ENCODE measurements around the gene KRTAP19-6. TPM values are rescaled to one million over a fixed set of nuclear protein-coding genes. Genes with fewer than 3 reads are reported as not detected.

Gene KRTAP19-6
- total RNA-seq, 1 experiment from 2014 or later: not detected

DNA sequence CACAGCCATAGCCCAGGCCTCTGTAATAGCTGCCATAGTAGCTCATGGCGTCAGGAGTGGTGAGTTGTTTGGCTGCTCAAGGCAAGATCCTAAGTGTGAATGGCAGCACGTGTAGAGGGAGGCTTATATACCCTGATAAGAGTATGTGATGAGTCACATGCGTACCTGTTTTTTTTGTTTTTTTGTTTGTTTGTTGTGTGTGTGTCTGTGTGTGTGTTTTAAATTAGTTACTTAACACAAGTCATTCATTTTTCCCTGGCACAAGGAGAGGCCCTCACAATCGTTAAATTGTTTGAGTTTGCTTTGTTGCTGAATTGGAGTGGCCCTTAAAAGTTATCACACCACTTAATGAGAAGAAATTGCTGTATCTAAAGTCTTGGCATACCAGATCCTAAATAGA lies 44.6 kb downstream of the KRTAP19-6 start, which contains the start of gene KRTAP19-4 (continued):
- TF ChIP-seq RAD21 (IDR thresholded peaks at IDR 0.05; ENCODE audit: low read depth) (no peak), TCF7L2 (IDR thresholded peaks at IDR 0.05; ENCODE audit: borderline replicate concordance, extremely low read depth, insufficient read depth, insufficient read length) (no peak), EGR1 (IDR thresholded peaks at IDR 0.05; ENCODE audit: low read depth) (no peak), CEBPB (IDR thresholded peaks at IDR 0.05; ENCODE audit: low read depth) (no peak)
- TF ChIP-seq, protein P1, sequence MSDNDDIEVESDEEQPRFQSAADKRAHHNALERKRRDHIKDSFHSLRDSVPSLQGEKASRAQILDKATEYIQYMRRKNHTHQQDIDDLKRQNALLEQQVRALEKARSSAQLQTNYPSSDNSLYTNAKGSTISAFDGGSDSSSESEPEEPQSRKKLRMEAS (IDR thresholded peaks at IDR 0.05): no peak

DNA sequence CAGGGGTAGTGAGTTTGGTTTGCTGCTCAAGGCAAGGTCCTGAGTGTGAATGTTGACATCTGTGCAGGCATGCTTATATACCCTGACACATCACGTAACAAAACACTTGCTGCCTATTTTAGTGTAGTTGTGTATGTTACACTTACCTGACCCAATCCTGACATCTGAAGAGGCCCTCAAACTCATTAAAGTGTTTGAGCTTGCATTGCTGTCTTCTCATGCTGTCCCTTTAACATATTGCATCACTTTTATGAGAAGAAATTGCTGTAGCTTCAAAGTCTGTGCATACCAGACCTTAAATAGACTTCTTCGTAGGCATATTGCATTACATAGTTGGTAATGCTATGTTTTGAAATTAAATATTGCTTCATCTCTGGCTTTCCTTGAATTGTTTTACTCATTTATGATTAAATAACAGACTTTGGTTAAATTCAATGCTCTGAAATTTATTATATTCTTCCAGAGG lies 49.7 kb downstream of the KRTAP19-6 start, which contains the start of gene KRTAP19-3:
Gene KRTAP19-3 (minus strand): TSS at position 51 of the 466 bp plus-strand sequence. CDS start 56 bp downstream, outside the sequence.
- ChIA-PET RAD21 (ENCODE audit: low non-redundant PET in 1 of 2, low total read pairs in 2 of 2, uncharacterized antibody in 2 of 2, unreplicated experiment in 2 of 2) (no interaction called here), POLR2A (no interaction called here), CTCF (no interaction called here)
- no peak for DNase-seq (ENCODE audit: low read depth, low spot score)
- Histone ChIP-seq H3K27ac (ENCODE audit: low read depth, low read length) (no peak within 1 kb of the TSS), H2AFZ (ENCODE audit: low read depth, low read length, poor library complexity, severe bottlenecking) (no peak within 1 kb of the TSS), H3K4me3 (replicated peaks in 1 of 2; ENCODE audit: low read depth in 1 of 2, low read length in 2 of 2) (no peak within 1 kb of the TSS), H3K27me3 (ENCODE audit: insufficient read depth, low read length) (no peaks in the 10 kb centered on the region), H3K9ac (ENCODE audit: low read length) (no peak within 1 kb of the TSS), H3K79me2 (ENCODE audit: insufficient read depth, low read length) (no peaks in the 10 kb centered on the region), H3K4me2 (ENCODE audit: low read length) (no peak within 1 kb of the TSS), H3K9me3 (ENCODE audit: control insufficient read depth in 1 of 2, insufficient read depth in 1 of 2, low read depth in 1 of 2, low read length in 2 of 2) (peaks cover 3 to 16% of the 10 kb centered on the region in 2 experiments; a peak in 2 of 4 replicates), H3K36me3 (ENCODE audit: control insufficient read depth in 1 of 2, insufficient read depth in 2 of 2, low read length in 2 of 2) (no peaks in the 10 kb centered on the region), H4K20me1 (ENCODE audit: insufficient read depth) (no peaks in the 10 kb centered on the region), H3K4me1 (ENCODE audit: control insufficient read depth in 1 of 2, insufficient read depth in 2 of 2, low read length in 2 of 2) (no peaks in the 10 kb centered on the region), H3K9me2 (ENCODE audit: insufficient read depth) (no peaks in the 10 kb centered on the region)
- intact Hi-C loops (cut with micrococcal nuclease): no loop called here
- ATAC-seq: no peak
- BruUV-seq (replicated peaks): no TSS peak
- TF ChIP-seq JUND (IDR thresholded peaks at IDR 0.05): no peak
- TF ChIP-seq POLR2A (IDR thresholded peaks at IDR 0.05; ENCODE audit: borderline replicate concordance, extremely low read depth, insufficient read depth, insufficient read length): no peak

Other genes starting within 250 kb of the KRTAP19-6 start
- gene KRTAP26-1, start 221.5 kb downstream of the KRTAP19-6 start, total RNA-seq (2021; ENCODE audit: unreplicated experiment): not detected
- gene KRTAP27-1, start 204.2 kb downstream of the KRTAP19-6 start, total RNA-seq (2021; ENCODE audit: unreplicated experiment): not detected
- gene KRTAP23-1, start 193.3 kb downstream of the KRTAP19-6 start, total RNA-seq (2021; ENCODE audit: unreplicated experiment): not detected
- gene KRTAP13-2, start 169.6 kb downstream of the KRTAP19-6 start, total RNA-seq (2021; ENCODE audit: unreplicated experiment): not detected
- not detected for gene KRTAP13-1, start 145.8 kb downstream of the KRTAP19-6 start, total RNA-seq (2021; ENCODE audit: unreplicated experiment)
- not detected for gene KRTAP13-3, start 115.9 kb downstream of the KRTAP19-6 start, total RNA-seq (2021; ENCODE audit: unreplicated experiment)
- gene KRTAP13-4, start 111.6 kb downstream of the KRTAP19-6 start, total RNA-seq (2021; ENCODE audit: unreplicated experiment): not detected
- not detected for gene KRTAP15-1, start 101.6 kb downstream of the KRTAP19-6 start, total RNA-seq (2021; ENCODE audit: unreplicated experiment)
- gene KRTAP19-1, start 61.5 kb downstream of the KRTAP19-6 start, total RNA-seq (2021; ENCODE audit: unreplicated experiment): not detected
- not detected for gene KRTAP19-2, start 54.4 kb downstream of the KRTAP19-6 start, total RNA-seq (2021; ENCODE audit: unreplicated experiment)
- not detected for gene KRTAP19-3, start 49.9 kb downstream of the KRTAP19-6 start, total RNA-seq (2021; ENCODE audit: unreplicated experiment)
- gene KRTAP19-4, start 44.7 kb downstream of the KRTAP19-6 start, total RNA-seq (2021; ENCODE audit: unreplicated experiment): not detected
- not detected for gene KRTAP19-5, start 39.7 kb downstream of the KRTAP19-6 start, total RNA-seq (2021; ENCODE audit: unreplicated experiment)
- not detected for gene KRTAP19-7, start 19.4 kb upstream of the KRTAP19-6 start, total RNA-seq (2021; ENCODE audit: unreplicated experiment)
- gene KRTAP22-2, start 48.5 kb upstream of the KRTAP19-6 start, total RNA-seq (2021; ENCODE audit: unreplicated experiment): not detected
- not detected for gene KRTAP6-3, start 50.6 kb upstream of the KRTAP19-6 start, total RNA-seq (2021; ENCODE audit: unreplicated experiment)
- not detected for gene KRTAP6-2, start 57.0 kb upstream of the KRTAP19-6 start, total RNA-seq (2021; ENCODE audit: unreplicated experiment)
- not detected for gene KRTAP22-1, start 59.2 kb upstream of the KRTAP19-6 start, total RNA-seq (2021; ENCODE audit: unreplicated experiment)
- not detected for gene KRTAP6-1, start 72.1 kb upstream of the KRTAP19-6 start, total RNA-seq (2021; ENCODE audit: unreplicated experiment)
- not detected for gene KRTAP20-1, start 74.6 kb upstream of the KRTAP19-6 start, total RNA-seq (2021; ENCODE audit: unreplicated experiment)
- not detected for gene KRTAP20-4, start 78.8 kb upstream of the KRTAP19-6 start, total RNA-seq (2021; ENCODE audit: unreplicated experiment)
- not detected for gene KRTAP20-2, start 93.3 kb upstream of the KRTAP19-6 start, total RNA-seq (2021; ENCODE audit: unreplicated experiment)
- gene KRTAP20-3, start 101.0 kb upstream of the KRTAP19-6 start, total RNA-seq (2021; ENCODE audit: unreplicated experiment): not detected
- not detected for gene KRTAP21-3, start 176.9 kb upstream of the KRTAP19-6 start, total RNA-seq (2021; ENCODE audit: unreplicated experiment)
- gene KRTAP21-2, start 205.4 kb upstream of the KRTAP19-6 start, total RNA-seq (2021; ENCODE audit: unreplicated experiment): not detected
- not detected for gene KRTAP21-1, start 213.6 kb upstream of the KRTAP19-6 start, total RNA-seq (2021; ENCODE audit: unreplicated experiment)

All from HCT116 (cell line).